HG03469 (cell line): ENCODE measurements around the gene AKT3.

Experiments used
- ATAC-seq: cut with Tn5 transposase; IDR thresholded peaks from one replicate; pipeline ENCODE4 v1.9.1; 2021; ENCODE audit warnings: mild to moderate bottlenecking, moderate library complexity, moderate number of reproducible peaks; ENCODE audit not compliant: unreplicated experiment

Gene AKT3

DNA sequence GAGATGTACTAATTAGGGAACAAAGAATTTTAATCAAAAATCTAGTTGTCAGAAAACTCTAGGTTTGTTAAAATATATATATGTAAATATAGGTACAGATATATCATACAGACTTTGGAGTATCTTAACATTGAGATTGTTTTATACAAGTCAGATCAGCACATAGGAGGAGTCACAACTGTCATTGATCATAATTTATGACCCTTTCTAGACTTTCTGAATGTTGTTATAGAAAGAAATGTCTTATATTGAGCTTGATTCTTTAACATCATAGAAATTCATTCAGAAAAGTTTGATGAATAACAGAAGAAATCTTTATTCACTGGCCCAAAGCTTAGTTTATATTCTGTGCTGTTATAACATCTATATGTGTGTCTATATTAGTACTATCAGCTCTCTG lies 408.4 kb downstream of the AKT3 start:
- ATAC-seq, result no peak

DNA sequence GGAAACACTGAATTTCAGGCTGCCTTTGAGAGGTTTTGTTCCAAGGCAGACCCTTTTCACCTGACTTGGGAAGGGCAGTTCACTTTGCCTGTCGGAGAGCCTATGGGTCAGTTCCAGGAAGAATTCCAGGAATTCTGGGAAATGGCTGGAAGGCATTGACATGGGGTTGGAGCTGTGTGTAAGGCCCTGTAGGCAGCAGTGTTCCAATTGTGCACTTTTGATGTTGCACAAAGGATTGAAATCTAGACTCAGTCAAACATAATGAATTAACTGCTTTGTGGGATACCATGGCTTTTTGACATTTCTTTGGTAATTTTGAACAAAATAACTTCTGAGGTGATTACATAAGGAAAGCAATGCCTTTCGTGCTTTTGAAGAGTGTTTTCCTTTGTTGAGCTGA lies 409.6 kb downstream of the AKT3 start:
- ATAC-seq, result no peak

DNA sequence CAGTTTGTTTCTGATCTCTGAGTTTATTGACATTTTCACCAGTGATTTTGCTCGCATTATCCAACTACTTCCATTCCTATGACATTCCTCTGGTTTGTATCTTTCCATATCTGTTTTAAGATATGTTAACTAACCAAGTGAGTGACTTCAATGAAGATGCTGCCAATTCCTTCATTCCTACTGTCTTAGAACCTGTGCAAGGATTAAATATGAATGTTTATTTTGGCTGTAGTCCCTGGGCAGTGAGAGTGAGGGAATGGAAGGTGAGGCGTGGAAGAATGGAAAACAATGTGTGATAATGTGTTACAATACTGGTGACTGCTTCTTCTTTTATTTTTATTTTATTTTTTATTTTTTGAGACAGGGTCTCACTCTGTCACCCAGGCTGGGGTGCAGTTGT lies 411.2 kb downstream of the AKT3 start:
- ATAC-seq, result no peak
